HFFc6 (cell line): ENCODE measurements around the gene LILRA1. TPM values are rescaled to one million over a fixed set of nuclear protein-coding genes. Genes with fewer than 3 reads are reported as not detected.

Source experiments
- DNase-seq: peaks from one replicate; pipeline ENCODE4 v3.0.0-alpha.2; 2018
- H3K27ac Mint-ChIP-seq: 2 replicates; pipeline ENCODE4 v1.8.0; 2020; ENCODE audit warnings: mild to moderate bottlenecking, mixed read lengths
- H3K27me3 Mint-ChIP-seq: 2 replicates; pipeline ENCODE4 v1.8.0; 2021; ENCODE audit warnings: mild to moderate bottlenecking, moderate library complexity, mixed read lengths; ENCODE audit not compliant: insufficient read depth
- H3K36me3 Mint-ChIP-seq: 2 replicates; pipeline ENCODE4 v1.8.0; 2021; ENCODE audit warnings: low read depth, mixed read lengths
- H3K4me1 Mint-ChIP-seq: 2 replicates; pipeline ENCODE4 v1.8.0; 2020; ENCODE audit warnings: low read depth, mixed read lengths
- H3K4me3 Mint-ChIP-seq: 2 replicates; pipeline ENCODE4 v1.8.0; 2020; ENCODE audit warnings: mild to moderate bottlenecking, moderate library complexity, mixed read lengths
- H3K9me3 Mint-ChIP-seq: 2 replicates; pipeline ENCODE4 v1.8.0; 2020; ENCODE audit warnings: mild to moderate bottlenecking, mixed read lengths
- CTCF ChIP-seq: fragments of 200-600 bp; sonication (generic); IDR thresholded peaks from 2 replicates; pipeline ENCODE4 v1.5.0; 2021; ENCODE audit warnings: antibody characterized with exemption, mild to moderate bottlenecking
- total RNA-seq, 6 experiments: library from RNA; stranded (reverse); fragmentation: NEBNext Ultra II Directional; extraction: Animal tissue kit (Norgen Biotek cat#: 25700); gene quantifications; 2 replicates in 1 of 6; 3 replicates in 5 of 6; pipeline ENCODE4 v1.2.3, GENCODE V29; 2021

LILRA1 gene
- total RNA-seq, 6 experiments from 2014 or later: not detected

- no peak for DNase-seq
- TF ChIP-seq CTCF: no peak
- H3K4me1 Mint-ChIP-seq: no peaks in the 10 kb centered on the region
- no peaks in the 10 kb centered on the region; the same call in 1 of the 2 replicates for H3K27me3 Mint-ChIP-seq
- H3K36me3 Mint-ChIP-seq: peaks cover 6% of the 10 kb centered on the region
- H3K4me3 Mint-ChIP-seq: no peak overlapping the region
- H3K9me3 Mint-ChIP-seq: peaks cover 68% of the 10 kb centered on the region
- H3K27ac Mint-ChIP-seq: no peak overlapping the region
Observed at GRCh38 chr19:54612428-54612827, 19.0 kb downstream of the LILRA1 start.

- H3K4me1 Mint-ChIP-seq: no peaks in the 10 kb centered on the region
- no peak for DNase-seq
- H3K27me3 Mint-ChIP-seq: no peaks in the 10 kb centered on the region; the same call in 1 of the 2 replicates
- H3K36me3 Mint-ChIP-seq: peaks cover 2% of the 10 kb centered on the region
- TF ChIP-seq CTCF: no peak
- no peak overlapping the region for H3K27ac Mint-ChIP-seq
- H3K9me3 Mint-ChIP-seq: peaks cover 60% of the 10 kb centered on the region
- H3K4me3 Mint-ChIP-seq: no peak overlapping the region
Observed at GRCh38 chr19:54614726-54615125, 21.3 kb downstream of the LILRA1 start.

GRCh38 chr19:54616057-54616456 is 22.6 kb downstream of the LILRA1 start:
- TF ChIP-seq CTCF: no peak
- no peak for DNase-seq
- Mint-ChIP-seq H3K4me3 (no peak overlapping the region), H3K27ac (no peak overlapping the region), H3K36me3 (no peaks in the 10 kb centered on the region), H3K9me3 (peaks cover 54% of the 10 kb centered on the region), H3K27me3 (no peaks in the 10 kb centered on the region; the same call in 1 of the 2 replicates), H3K4me1 (no peaks in the 10 kb centered on the region)

- peaks cover 52% of the 10 kb centered on the region for H3K9me3 Mint-ChIP-seq
Observed at GRCh38 chr19:54616821-54617560, 23.6 kb downstream of the LILRA1 start.

GRCh38 chr19:54620464-54620863 is 27.0 kb downstream of the LILRA1 start:
- no peaks in the 10 kb centered on the region; the same call in 1 of the 2 replicates for H3K27me3 Mint-ChIP-seq
- H3K36me3 Mint-ChIP-seq: no peaks in the 10 kb centered on the region
- H3K4me3 Mint-ChIP-seq: no peak overlapping the region
- peaks cover 51% of the 10 kb centered on the region for H3K9me3 Mint-ChIP-seq
- no peak for DNase-seq
- H3K27ac Mint-ChIP-seq: no peak overlapping the region
- H3K4me1 Mint-ChIP-seq: no peaks in the 10 kb centered on the region
- TF ChIP-seq CTCF: no peak

More at GRCh38 chr19:54616821-54617560, 23.6 kb downstream of the LILRA1 start:
- no peak overlapping the region for H3K4me3 Mint-ChIP-seq
- no peak overlapping the region for H3K27ac Mint-ChIP-seq
- TF ChIP-seq CTCF: no peak
- H3K27me3 Mint-ChIP-seq: no peaks in the 10 kb centered on the region; the same call in 1 of the 2 replicates
- H3K4me1 Mint-ChIP-seq: no peaks in the 10 kb centered on the region
- DNase-seq: no peak
- H3K36me3 Mint-ChIP-seq: no peaks in the 10 kb centered on the region
